NCI-H128 (cell line): ENCODE data around the gene SATB2.

Experiments used
- DNase-seq: peaks from one replicate; lab custom pipeline; 2025; ENCODE audit not compliant: unreplicated experiment; lab: John Stamatoyannopoulos, UW

SATB2 gene

GRCh38 chr2:199273042-199273511 lies 184.7 kb downstream of the SATB2 start:
- DNase-seq, result no peak

DNA sequence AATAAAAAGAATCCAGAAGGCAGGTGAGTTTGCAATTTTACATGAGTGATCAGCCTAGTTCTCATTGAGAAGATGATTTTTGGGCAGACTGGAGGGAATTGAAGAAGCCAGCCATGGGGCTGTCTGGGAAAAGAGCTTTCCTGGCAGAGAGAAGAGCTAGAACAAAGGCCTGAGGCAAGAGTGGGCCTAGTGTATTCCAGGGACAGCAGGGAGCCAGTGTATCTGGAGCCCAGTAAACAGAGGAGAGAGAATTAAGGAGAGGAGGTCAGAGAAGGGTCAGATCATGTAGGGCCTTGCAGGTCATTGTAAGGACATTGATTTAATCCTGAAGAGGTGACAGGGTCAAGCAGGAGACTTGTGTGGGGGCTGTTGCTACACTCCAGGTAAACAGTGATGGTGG lies 195.8 kb downstream of the SATB2 start:
- DNase-seq, result no peak

DNA sequence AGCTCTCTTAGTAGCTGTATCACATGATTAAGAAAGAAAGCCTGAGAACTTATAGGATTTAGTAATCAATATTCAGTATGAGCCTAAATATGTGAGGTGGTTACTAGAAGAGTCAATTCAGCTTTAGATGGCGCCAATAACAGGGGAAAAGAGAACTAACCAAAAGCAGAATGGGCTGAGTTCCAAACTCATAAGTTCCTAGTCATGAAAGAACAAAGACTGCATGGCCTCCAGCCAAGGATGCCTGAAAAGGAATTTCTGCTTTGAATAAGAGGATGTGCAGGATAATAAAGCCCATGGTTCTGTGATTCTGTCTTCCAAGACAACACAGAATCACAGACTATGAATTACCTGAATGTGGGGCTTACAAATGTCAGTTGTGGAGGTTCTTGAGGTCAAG lies 196.5 kb downstream of the SATB2 start:
- DNase-seq, result peak; percentile 22

DNA sequence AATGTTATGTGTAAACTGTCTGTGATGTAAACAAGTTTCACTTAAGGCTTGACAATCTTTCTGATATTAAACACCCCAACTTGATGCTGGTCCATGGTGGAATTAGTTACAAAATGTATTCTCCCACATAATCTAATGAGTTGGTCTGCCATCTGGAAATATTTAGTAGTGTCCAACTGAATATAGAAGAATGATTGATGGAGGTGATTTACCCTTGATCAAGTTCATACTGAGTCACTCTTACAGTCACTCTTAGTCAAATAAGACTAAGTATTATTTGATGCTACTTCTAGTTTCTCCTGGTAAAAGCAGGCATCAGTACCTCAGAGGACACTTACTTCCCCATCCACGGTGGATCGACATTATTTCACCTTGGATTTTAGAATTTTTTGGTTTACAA lies 198.1 kb downstream of the SATB2 start:
- DNase-seq, result no peak

- no peak for DNase-seq
Measured at GRCh38 chr2:199258291-199258690, 199.4 kb downstream of the SATB2 start.

- no peak for DNase-seq
Measured at GRCh38 chr2:199257261-199258224, 200.2 kb downstream of the SATB2 start.

DNA sequence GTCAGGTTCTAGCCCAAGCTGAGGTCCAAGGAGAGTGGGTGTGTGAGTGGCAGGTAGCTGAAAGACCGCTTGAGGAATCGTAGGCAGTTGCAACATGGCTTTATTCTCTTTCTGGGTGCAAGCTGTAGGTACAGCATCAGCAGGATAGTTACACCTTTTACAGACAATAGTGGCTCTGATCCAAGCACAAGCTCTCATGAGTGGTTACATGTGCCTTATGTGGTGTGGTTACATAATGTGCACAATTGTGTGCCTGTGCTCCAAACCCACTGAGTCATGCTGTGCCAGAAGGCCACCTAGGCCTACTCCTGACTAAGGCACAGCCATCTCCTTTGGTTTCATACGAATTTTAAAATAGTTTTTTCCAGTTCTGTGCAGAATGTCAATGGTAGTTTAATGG lies 227.6 kb downstream of the SATB2 start:
- DNase-seq, result no peak

- no peak for DNase-seq
Measured at GRCh38 chr2:199228887-199229819, 228.6 kb downstream of the SATB2 start.

DNA sequence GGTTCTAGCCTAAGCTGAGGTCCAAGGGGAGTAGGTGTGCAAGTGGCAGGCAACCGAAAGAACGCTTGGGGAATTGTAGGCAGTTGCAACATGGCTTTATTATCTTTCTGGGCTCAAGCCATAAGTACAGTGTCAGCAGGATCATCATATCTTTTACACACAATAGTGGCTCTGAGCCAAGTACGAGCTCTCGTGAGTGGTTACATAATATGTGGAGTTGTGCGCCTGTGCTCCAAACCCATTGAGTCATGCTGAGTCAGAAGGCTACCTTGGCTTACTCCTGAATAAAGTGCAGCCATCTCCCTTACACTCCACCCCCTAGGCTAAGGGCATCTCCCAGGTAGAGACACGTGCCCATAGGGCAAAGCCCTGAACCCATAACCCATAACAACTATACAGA lies 233.9 kb downstream of the SATB2 start:
- no peak for DNase-seq

- no peak for DNase-seq
Measured at GRCh38 chr2:199220920-199221319, 236.8 kb downstream of the SATB2 start.

GRCh38 chr2:199219551-199219950 lies 238.2 kb downstream of the SATB2 start:
- no peak for DNase-seq
